ENCODE measurements around the gene DOC2A.

DOC2A gene

GRCh38 chr16:30005341-30006094 is 5.3 kb downstream of the DOC2A start:
- DNase-seq (ENCODE audit: low read depth), result peak; percentile 18

- DNase-seq (ENCODE audit: low read depth), result no peak
Observed at GRCh38 chr16:30004811-30005242, 6.0 kb downstream of the DOC2A start.

- no peak for DNase-seq (ENCODE audit: low read depth)
Observed at GRCh38 chr16:30004424-30004776, 6.4 kb downstream of the DOC2A start.

GRCh38 chr16:30003670-30004423 is 7.0 kb downstream of the DOC2A start:
- no peak for DNase-seq (ENCODE audit: low read depth)

GRCh38 chr16:30002614-30003346 is 8.0 kb downstream of the DOC2A start:
- no peak for DNase-seq (ENCODE audit: low read depth)

- DNase-seq (ENCODE audit: low read depth), result no peak
Observed at GRCh38 chr16:30000735-30001631, 9.8 kb downstream of the DOC2A start.

GRCh38 chr16:29999605-30000004 is 11.2 kb downstream of the DOC2A start:
- no peak for DNase-seq (ENCODE audit: low read depth)

- DNase-seq (ENCODE audit: low read depth), result no peak
Observed at GRCh38 chr16:29996766-29997250, 14.0 kb downstream of the DOC2A start.

- DNase-seq (ENCODE audit: low read depth), result peak; percentile 88
Observed at GRCh38 chr16:29995911-29996765, 14.7 kb downstream of the DOC2A start, which contains the start of gene INO80E. INO80E (plus strand) TSS chr16:29996241; CDS start chr16:29996311, 70 bp downstream.

- peak; percentile 59 for DNase-seq (ENCODE audit: low read depth)
Observed at GRCh38 chr16:29995324-29995910, 15.4 kb downstream of the DOC2A start, which contains the start of gene HIRIP3. HIRIP3 (minus strand) TSS chr16:29995617; CDS start chr16:29995605, 12 bp downstream.

GRCh38 chr16:29994600-29995323 is 16.1 kb downstream of the DOC2A start:
- DNase-seq (ENCODE audit: low read depth), result peak; percentile 16

- DNase-seq (ENCODE audit: low read depth), result no peak
Observed at GRCh38 chr16:29993903-29994599, 16.8 kb downstream of the DOC2A start.

- no peak for DNase-seq (ENCODE audit: low read depth)
Observed at GRCh38 chr16:29993191-29993902, 17.5 kb downstream of the DOC2A start.

- peak; percentile 40 for DNase-seq (ENCODE audit: low read depth)
Observed at GRCh38 chr16:29992344-29992967, 18.4 kb downstream of the DOC2A start.

GRCh38 chr16:29991571-29991904 is 19.3 kb downstream of the DOC2A start:
- DNase-seq (ENCODE audit: low read depth), result no peak

GRCh38 chr16:29990883-29991570 is 19.8 kb downstream of the DOC2A start:
- no peak for DNase-seq (ENCODE audit: low read depth)

GRCh38 chr16:29990034-29990433 is 20.8 kb downstream of the DOC2A start:
- no peak for DNase-seq (ENCODE audit: low read depth)

Measured in fibroblast of the conjunctiva (primary cell).